Dedifferentiated amniotic fluid mesenchymal stem cell (primary cell): ENCODE data around the gene ENHO.

Source experiments
- DNase-seq: peaks from one replicate; pipeline ENCODE4 v3.0.0-alpha.2; 2016; ENCODE audit errors: extremely low spot score

The ENHO gene

DNA sequence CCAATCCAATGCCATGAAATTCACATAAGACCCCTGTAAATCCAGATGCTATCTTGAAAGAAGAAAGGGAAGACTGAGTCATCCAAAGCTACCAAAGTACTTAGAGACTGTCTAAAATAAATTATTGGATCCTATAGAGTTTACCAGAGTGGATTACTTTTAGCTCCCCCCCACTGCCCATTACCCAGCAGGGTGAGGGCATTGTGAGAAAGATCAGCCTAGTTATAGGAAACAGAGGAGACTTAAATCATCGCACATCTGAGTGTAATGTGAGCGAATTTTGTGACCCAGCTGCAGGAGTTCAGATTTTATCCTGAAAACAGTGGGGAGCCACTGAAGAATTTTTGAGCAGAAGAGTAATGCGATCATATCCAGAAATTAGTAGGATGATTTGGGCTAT is 1.6 kb upstream of the ENHO start:
- no peak for DNase-seq

DNA sequence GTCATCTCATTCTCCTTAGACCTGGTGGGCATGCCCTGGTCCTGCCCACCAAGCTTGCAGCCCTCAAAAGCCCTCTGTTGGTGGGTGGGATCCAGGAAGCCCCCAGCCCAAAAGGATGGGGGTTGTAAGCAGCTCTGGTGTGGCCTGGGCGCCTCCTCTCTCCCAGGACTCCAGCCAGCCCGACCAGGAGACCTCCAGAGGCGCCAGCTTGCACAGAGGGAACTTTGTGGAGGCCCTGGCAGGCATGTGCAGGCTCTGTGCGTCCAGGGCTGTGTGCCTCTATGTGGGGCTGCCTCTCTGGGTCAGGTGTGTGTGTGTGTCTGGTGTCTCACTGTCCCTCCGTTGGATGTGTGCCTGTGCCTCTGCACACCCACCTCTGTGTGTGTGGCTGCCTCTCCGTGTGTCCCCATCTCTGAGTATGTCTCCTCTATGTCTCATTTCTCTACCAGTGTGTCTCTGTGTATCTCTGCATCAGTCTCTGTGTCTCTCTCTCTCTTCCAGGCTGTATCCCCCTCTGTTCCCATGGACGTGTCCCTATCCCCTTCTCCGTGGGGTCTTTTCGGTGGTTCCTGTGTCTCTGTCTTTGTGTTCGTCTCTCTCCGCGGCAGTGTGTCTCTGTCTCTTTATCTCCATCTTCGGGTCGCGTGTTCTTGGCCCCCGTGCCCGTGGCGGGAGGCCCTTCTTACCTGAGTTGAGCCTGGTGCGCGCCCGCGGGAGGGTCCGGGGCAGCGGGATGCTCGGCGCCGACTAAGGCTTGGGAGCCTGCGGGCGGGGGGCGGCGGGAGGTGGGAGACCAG is 501 bp downstream of the ENHO start:
- DNase-seq = no peak

DNA sequence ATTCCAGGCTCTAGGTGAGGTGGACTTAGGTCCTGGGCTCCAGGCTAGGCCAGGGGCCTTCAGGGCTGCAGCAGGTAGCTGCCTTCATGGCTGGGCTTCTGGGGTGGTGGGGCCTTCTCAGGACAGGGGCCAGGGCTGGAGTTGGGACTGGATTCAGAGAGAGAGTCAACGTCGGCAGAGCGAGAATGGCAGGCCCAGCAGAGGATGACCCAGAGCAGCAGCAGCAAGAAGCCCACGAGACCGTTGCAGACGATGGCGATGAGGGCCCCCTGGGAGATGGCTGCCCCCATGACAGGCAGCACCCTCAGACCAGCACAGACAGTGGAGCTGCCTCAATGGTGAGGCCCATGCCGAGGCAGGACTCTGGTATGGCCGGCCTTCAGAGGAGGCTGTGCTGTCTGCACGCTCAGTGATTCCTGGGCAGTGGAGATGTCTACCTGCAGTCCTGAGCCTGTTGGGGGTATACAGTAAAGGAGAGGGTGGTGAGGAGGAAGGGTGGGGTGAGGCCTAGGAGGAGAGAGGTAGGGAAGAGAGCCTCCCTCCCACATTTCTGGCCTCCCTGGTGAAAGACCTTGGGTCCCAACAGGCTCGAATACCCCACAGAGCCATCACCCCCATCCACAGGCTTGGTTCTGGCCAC is 1.3 kb downstream of the ENHO start:
- no peak for DNase-seq

DNA sequence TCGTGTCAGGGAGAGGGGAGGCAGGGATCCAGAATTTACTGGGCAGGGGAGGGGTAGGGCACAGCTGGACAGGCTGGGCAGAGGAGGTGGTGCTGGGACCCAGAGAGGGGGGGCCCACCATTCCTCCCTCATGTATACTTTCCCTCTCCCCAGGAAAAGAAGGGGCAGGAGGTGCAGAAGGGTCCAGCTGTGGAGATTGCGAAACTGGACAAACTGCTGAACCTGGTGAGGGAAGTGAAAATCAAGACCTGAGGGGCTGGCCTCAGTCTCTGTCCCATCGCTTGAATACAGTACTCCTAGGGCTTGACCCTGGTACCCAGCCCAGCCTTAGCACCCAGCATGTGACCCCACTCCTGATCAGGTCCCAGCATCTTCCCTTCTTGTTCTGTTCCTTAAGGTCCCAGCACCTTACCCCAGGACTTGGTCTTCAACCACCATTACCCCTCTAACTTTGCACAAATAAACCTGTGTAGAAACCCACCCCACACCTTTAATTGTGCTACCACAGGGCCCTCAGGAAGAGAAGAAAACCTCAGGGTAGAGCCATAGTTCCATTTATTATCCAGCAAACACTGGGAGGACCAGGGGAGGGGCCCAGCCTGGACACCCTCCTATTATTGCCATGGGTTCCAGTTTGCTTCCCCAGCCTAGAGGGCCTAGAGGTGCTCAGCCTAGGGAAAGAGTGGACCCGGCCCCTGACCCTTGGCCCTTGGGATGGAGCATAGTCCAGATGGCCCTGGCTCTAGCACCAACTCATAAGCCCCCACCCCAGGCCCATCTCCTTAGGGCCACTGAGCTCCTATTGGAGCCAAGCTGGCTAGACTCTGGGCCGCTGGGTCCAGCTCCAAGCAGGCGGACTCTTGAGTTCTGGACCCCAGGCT is 2.0 kb downstream of the ENHO start:
- DNase-seq = no peak

DNA sequence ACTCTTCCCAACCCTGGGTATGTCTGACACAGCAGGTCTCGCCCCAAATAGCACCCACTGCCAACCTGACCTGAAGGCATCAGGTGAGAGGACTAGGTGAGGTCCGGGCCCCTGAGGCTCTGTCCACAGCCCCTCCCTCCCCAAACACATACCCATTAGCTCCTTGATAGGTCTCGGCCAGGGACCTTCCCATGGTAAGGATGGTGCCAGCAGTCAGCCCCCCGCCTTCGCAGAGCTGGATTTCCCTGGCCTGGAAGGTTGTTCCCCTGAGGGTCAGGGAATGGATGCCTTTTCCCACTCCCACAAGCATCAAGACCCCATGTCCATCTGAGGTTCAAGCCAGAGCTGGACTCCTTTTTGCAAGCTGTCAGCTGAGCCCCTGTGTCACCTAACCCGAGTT is 2.7 kb downstream of the ENHO start:
- no peak for DNase-seq

DNA sequence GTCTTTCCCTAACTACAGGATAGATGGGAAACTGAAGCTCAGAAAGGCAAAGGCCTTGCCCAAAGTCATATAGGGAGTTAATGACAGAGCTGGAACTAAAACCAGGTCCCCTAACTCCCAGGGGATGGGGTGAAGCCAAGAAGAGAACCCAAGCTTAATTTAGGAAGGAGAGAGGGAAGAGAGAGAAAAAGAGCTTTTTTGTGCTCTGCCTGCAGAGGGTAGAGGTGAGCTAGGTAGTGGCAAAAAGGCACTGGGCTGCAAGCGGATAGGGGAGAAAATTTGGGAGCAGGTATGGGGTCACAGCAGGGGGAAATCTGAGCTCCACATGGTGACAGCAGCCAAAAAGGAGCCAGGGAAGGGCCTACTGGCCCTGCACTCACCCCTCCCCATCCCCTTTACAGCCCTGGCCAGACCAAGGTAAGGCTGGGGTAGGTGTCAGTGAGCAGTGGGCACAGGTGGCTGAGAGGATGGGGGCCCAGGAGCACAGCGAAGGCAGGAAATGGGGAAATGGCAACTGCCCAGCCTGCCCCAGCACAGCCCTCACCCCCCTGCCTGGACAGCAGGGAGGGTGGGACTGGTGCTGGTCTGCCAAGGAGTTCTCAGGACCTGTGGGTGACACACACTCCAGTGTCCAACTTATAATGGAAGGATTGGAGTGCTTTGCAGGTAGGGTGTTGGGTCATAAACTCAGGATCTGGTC is 3.3 kb downstream of the ENHO start:
- no peak for DNase-seq

DNA sequence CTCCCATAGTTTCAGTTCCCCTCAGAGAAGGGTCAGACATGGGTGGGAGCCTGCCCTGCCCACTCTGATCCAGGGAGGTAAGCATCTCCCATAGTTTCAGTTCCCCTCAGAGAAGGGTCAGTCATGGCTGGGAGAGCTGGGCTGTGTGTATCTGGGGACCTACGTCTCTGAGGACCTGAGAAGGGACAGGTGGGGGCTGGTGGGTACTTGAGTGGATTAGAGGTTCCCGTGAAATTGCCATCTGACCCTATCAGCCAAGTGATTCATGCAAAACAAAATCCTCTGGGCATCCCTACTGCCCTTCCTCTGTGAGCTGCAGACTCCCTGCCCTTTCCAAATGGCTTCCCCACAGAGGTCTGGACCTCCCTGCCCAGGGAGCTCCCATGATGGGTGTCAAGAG is 3.9 kb downstream of the ENHO start:
- no peak for DNase-seq

DNA sequence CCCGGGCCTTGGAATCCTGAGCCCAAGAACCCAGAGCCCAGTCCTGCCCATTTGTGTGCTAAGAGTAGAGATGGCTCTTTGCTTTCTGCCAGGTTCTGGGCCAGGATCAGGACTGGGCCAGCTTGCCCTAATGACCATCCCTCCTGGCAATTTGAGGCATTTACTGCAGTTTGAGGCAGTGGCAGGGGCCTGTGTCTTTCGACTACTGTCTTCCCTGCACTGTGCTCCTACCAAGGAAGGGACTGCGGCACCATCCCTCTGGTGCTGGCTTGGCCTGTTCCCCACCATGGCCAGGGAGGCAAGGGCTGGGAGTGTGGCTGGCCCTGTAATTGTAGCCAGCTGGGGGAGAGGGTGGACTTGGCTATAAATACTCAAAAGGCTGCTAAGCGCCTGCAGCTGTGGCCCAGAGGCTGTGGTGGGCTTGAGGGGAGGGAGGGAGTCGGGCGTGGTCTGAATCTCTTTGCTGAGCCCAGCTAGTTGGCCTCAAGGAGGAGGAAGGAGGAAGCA is 4.6 kb downstream of the ENHO start:
- DNase-seq = no peak

DNA sequence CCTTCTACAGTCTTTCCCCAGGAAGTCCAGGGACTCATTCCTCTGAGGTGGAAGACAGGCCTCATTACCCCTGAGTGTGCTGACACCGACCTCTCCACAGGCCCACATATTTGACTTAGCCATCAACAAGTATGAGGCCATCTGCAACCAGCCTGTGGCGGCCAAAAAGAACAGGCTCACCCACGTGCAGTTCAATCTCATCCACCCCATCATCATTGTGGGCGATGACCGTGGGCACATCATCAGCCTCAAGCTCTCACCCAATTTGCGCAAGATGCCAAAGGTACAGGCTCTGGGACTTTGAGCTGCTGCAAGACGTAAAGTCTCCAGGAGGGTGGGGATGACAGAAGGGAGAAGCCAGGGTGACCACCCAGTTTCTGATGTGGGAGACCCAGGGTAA is 5.6 kb downstream of the ENHO start:
- DNase-seq = no peak

DNA sequence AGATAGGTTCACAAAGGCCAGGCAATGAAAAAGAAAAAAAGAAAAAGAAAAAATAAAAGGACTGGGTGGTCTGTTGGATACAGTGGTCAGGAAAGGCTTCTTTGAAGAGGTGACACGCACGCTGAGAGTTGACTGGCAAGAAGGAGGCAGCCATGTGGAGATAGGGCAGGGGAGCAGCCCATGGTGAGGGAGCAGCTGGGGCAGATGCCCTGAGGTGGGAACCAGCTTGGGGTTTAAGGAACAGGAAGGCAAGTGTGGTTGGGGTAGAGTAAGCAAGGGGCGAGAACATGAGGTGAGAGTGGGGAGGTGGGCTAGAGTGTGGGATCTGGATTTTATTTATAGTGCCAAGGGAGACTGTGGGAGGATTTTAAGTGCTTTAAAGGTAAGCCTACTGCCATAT is 6.8 kb downstream of the ENHO start:
- no peak for DNase-seq

DNA sequence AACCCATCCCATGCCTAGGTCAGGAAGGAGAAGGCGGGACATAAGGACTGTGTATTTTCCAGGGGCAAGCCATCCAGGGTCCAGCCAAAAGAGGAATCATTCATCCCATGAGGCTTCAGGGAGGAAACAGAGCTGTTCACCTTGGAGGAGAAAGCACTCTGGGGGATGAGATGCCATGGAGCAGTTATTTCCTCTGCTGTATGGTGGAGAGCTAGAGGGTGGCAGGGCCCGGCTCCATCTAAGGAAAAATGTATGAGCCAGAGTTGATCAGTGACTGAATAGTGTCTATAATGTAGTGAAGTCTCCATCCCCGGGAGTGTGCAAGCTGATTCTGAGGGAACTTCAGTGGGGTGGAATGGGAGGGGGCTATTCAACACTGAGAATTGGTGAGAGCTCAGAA is 8.0 kb downstream of the ENHO start:
- DNase-seq = no peak

DNA sequence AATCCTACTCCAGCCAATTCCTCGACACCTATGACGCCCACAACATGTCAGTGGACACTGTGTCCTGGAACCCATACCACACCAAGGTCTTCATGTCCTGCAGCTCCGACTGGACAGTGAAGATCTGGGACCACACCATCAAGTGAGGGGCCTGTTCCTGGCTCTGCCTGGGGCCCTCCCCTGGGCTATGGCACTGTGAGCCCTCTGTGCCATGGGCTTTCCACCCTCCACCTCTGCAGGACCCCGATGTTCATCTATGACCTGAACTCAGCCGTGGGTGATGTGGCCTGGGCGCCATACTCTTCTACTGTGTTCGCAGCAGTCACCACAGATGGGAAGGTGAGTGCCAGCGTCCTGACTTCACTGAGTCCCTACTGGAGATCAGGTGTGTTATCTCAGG is 8.4 kb downstream of the ENHO start:
- DNase-seq = no peak

DNA sequence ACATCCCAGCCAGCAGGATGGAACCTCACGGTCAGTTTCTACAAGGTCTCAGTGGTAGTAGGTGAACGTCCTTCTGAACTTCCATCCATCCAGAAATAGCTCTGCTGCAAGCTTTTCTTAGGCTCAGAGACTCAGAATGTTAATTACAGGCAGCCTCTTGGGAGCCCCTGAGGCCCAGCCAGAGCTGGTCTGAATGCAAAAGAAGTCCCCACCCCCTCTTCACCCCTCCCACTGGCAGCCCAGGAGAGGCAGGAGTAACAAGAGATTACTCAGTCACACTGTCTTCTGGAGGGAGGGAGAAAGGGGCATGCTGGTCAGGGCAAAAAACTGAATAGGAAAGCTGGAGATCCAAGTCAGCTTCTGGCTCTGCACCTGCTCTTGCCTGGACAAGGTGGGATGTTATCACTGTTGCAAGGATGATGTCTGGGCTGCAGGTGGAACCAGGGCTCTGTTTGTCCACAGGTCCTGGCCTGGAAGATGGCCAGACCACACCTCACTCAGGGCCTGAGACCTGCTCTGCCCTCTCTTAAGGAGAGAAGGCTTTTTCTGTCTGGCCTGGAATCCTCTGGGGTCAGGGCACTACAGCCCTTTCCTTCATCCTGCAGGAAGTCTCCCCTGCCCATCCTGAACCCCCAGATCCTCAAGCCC is 9.1 kb downstream of the ENHO start:
- DNase-seq = no peak

DNA sequence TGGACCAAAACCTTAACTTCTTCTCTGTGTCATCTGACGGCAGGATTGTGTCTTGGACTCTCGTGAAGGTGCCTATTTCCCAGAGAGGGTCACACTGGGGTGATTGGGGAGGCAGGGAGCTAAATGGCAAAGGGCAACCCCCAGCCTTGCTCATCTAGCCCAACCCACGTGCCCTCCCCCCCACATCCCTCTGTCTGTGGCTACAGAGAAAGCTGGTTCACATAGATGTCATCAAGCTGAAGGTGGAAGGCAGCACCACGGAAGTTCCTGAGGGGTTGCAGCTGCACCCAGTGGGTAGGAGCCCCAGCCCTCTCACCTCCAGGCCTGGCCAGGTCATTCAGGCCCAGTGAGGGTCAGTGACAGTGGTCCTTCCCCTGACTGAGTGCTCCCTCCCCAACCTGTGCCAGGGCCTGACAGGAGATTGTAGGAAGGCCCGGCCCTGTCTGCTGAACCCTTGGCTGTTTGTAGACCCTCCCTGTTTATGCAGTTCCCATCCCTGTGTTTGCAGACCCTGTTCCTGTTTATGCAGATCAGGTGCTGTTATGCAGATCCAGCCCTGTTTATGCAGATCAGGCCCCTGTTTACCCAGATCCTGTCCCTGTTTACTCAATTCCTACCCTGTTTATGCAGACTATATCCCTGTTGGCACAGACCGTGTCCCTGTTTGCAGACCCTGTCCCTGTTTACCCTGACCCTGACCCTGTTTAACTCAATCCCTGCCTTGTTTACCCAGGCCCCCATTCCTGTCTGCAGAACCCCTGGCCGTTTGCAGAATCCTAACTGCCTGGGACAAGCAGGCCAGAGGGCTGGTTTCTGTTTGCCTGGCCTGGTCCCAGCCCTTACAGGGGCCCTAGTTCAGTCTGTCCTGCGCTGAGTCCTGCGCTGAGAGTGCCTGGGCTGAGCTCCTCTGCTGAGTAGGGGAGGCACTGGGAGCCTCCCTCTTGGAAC is 10.4 kb downstream of the ENHO start:
- no peak for DNase-seq

DNA sequence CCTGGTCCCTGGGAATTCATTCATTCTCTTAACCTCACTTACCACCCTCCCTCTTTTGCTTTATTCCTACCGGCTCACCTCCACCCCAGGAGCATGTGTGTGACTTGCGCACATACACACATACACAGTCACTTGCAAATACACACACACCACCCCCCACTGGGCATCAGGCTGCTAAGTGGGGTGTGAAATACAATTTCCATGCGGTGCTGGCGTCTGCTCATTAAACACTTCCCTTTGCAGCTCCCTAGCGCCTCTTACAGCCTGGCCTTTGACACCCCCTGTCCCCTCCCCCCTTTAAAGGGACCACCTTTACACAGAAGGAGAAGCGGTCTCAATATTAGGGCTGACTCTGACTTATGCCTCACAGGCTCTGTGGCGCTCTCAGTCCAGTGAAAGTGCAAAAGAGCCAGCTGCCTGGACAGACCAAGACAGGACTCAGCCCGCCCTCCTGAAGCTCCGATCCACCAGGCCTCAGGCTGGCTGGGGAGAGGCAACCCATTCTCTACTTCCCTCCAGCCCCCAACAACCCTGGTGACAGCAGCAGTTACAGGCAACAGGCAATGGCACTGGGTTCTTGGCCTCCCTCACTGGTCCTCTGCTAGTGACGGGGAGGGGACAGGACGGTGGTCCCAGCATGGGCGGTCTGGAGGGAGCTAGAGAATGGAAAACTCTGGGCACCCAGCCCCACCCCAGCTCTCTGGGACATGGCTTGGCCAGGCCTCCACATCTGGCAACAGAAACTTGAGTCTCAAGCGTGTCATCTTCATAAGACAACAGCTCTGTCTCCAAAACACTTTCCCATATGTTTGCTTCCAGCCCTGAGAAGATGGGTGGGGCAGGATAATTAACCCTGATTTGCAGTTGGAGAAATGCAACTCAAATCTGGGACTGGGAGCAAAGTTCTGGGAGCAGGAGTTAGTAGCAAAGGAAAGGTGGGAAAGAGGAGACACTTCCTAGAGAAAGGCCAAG is 12.0 kb downstream of the ENHO start:
- no peak for DNase-seq

DNA sequence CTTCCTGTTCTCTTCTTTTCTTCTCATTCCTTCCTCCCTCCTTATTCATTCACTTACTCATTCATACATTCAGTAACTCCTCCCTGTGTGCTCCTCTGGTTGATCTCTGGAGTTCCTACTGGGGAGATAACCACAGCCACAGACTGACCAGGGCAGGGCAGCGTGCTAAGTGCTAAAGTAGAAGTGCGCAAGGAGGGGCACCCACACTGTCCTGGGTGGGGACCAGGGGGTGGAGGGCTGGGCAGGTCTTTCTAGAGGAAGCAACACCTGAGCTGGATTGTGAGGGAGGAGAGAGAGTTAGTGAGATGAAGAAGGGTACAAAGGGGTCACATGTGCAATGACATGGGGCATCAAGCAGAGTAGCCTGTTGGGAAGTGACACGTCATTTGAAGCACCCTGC is 13.8 kb downstream of the ENHO start:
- DNase-seq = no peak

DNA sequence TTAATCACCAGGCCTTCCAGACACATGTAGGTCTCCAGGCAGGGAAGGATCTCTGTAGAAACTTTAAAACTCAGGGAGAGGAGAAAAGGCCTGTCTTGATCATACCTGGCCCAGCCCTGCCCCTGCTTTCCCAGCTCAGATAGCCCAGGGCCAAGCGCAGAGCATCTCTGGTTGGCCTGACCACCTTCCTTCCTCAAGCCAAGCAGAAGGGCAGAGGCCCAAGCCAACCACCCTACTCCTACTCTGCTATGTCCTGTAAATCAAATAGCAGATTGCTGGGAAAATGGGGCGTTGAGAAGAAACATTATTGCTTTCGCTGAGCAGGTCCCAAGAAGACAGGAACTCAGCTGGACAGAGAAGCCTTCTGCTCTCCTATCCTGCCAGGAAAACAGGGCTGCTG is 14.3 kb downstream of the ENHO start:
- no peak for DNase-seq

DNA sequence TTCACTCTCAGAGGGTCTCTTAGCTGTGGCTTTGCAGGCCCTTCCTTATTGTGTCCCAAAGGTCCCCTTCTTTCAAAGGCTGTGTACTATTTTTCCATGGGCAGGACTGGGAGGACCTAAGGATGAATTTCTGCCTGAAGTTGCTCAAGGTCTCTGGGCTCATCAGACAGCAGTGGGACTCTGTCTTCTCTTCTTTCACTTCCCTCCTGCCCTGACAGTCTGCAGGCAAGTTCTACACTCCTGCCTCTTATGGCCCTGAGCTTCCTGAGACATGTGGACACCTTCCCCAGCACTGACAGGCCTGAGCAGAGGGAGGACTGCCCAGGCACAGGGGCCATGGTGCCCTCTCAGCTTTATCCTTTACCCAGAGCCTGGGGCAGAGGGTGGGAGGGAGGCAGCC is 14.8 kb downstream of the ENHO start:
- no peak for DNase-seq

DNA sequence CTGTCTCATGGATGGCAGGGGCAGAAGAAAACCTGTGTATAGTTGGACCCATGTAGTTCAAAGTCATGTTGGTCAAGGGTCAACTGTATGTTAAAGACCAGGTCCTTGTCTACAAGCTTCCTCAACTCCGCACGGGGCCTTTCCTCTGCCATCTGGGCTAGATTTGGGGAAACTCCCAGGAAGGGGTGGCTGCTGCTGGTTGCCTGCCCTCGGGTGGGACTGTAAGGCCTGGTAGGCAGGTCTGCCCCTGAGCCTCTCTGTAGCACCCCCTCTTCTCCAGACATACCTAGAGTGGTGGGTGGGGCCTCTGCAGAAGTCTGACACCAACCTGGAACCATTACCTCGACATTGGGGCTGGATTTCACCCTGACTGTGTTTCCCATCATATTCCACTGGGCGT is 15.2 kb downstream of the ENHO start:
- DNase-seq = no peak
